Stromal cell of bone marrow (primary cell): ENCODE data around the gene ERVK3-1.

Experiments
- DNase-seq: peaks from one replicate; pipeline ENCODE4 v3.0.0-alpha.2; 2012; ENCODE audit warnings: low read depth

The ERVK3-1 gene

DNA sequence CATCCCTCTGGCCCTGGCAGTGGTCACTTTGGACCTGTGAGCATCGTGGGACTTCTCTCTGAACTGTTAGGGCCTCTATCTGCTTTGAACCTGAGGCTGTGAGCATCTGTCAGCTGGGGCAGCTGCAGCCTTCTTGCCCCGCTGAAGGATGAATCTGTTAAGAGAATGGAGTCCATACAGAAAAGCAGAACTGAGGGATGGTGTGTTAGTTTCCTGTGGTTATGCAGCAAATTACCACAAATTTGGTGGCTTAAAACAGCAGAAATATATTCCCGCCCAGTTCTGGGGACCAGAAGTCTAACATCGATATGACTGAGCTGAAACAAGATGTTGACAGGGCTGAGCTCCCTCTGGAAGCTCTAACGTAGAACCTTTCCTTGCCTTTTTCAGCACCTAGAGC, 59.0 kb downstream of the ERVK3-1 start:
- no peak for DNase-seq
